Liver (tissue), 9 donors: ENCODE results near the gene PRKCH. TPM values are rescaled to one million over a fixed set of nuclear protein-coding genes. Genes with fewer than 3 reads are reported as not detected.

ENCODE experiments used
- DNase-seq: peaks from one replicate; pipeline ENCODE4 v3.0.0-alpha.2; 2017; ENCODE audit warnings: low spot score
- H3K27ac ChIP-seq, 2 donors: one replicate each; pipeline ENCODE4 v1.7.0; 2013; ENCODE audit warnings: inconsistent platforms in 2 of 2, low read length in 2 of 2, control low read depth in 1 of 2, low read depth in 1 of 2, mild to moderate bottlenecking in 1 of 2
- H3K27me3 ChIP-seq, 4 donors: one replicate each; pipeline versions ENCODE4 v1.6.1 to v1.7.0; 2013; ENCODE audit warnings: low read length in 3 of 4, inconsistent platforms in 1 of 4, mild to moderate bottlenecking in 1 of 4, moderate library complexity in 1 of 4; ENCODE audit not compliant: control insufficient read depth in 4 of 4, insufficient read depth in 4 of 4
- H3K36me3 ChIP-seq, 4 donors: one replicate each; pipeline versions ENCODE4 v1.6.1 to v1.7.0; 2013; ENCODE audit warnings: low read length in 3 of 4, mild to moderate bottlenecking in 3 of 4, low read depth in 1 of 4, moderate library complexity in 1 of 4; ENCODE audit not compliant: control insufficient read depth in 4 of 4, insufficient read depth in 3 of 4
- H3K4me1 ChIP-seq, 4 donors: one replicate each; pipeline versions ENCODE4 v1.6.1 to v1.7.0; 2013; ENCODE audit warnings: low read length in 3 of 4, mild to moderate bottlenecking in 3 of 4, moderate library complexity in 1 of 4; ENCODE audit not compliant: control insufficient read depth in 4 of 4, insufficient read depth in 4 of 4
- H3K4me3 ChIP-seq, 3 donors: one replicate each; pipeline versions ENCODE4 v1.6.1 to v1.7.0; 2013; ENCODE audit warnings: low read length in 3 of 3, control low read depth in 1 of 3, low read depth in 1 of 3, mild to moderate bottlenecking in 1 of 3
- H3K9ac ChIP-seq, 2 donors: one replicate each; pipeline ENCODE4 v1.7.0; 2013; ENCODE audit warnings: low read length in 2 of 2, mild to moderate bottlenecking in 2 of 2, moderate library complexity in 2 of 2, control low read depth in 1 of 2, low read depth in 1 of 2
- H3K9me3 ChIP-seq, 4 donors: one replicate each; pipeline versions ENCODE4 v1.6.1 to v1.7.0; 2013; ENCODE audit warnings: low read length in 3 of 4; ENCODE audit not compliant: control insufficient read depth in 4 of 4
- EGR1 ChIP-seq, 2 donors: IDR thresholded peaks; 2 replicates each; pipeline ENCODE4 v1.6.1; 2016 to 2018; ENCODE audit warnings: antibody characterized with exemption in 2 of 2, low read depth in 2 of 2
- FOXA2 ChIP-seq: IDR thresholded peaks from 2 replicates; pipeline ENCODE4 v1.6.1; 2016; ENCODE audit warnings: antibody characterized with exemption
- GABPA ChIP-seq, 2 donors: IDR thresholded peaks in 1 of 2; conservative IDR thresholded peaks in 1 of 2; 2 replicates each; pipeline ENCODE4 v1.6.1; 2016; ENCODE audit warnings: antibody characterized with exemption in 2 of 2, mild to moderate bottlenecking in 1 of 2, moderate library complexity in 1 of 2
- HNF4A ChIP-seq, 2 donors: conservative IDR thresholded peaks; 2 replicates each; pipeline ENCODE4 v1.6.1; 2016; ENCODE audit warnings: antibody characterized with exemption in 2 of 2, mild to moderate bottlenecking in 2 of 2
- HNF4G ChIP-seq: IDR thresholded peaks from 2 replicates; pipeline ENCODE4 v1.6.1; 2016; ENCODE audit warnings: antibody characterized with exemption
- JUND ChIP-seq, 2 donors: IDR thresholded peaks; 2 replicates each; pipeline ENCODE4 v1.6.1; 2016; ENCODE audit warnings: antibody characterized with exemption in 2 of 2
- NR2F2 ChIP-seq: IDR thresholded peaks from 2 replicates; pipeline ENCODE4 v1.6.1; 2016; ENCODE audit warnings: antibody characterized with exemption
- RAD21 ChIP-seq, 2 donors: IDR thresholded peaks; 2 replicates each; pipeline ENCODE4 v1.6.1; 2016; ENCODE audit warnings: antibody characterized with exemption in 2 of 2, mild to moderate bottlenecking in 2 of 2
- RXRA ChIP-seq, 2 donors: IDR thresholded peaks; 2 replicates each; pipeline ENCODE4 v1.6.1; 2017 to 2018; ENCODE audit warnings: antibody characterized with exemption in 2 of 2, mild to moderate bottlenecking in 1 of 2
- SP1 ChIP-seq: IDR thresholded peaks from 2 replicates; pipeline ENCODE4 v1.6.1; 2018; ENCODE audit warnings: antibody characterized with exemption, mild to moderate bottlenecking
- TAF1 ChIP-seq: conservative IDR thresholded peaks from 2 replicates; pipeline ENCODE4 v1.6.1; 2016; ENCODE audit warnings: antibody characterized with exemption, mild to moderate bottlenecking
- YY1 ChIP-seq: IDR thresholded peaks from 2 replicates; pipeline ENCODE4 v1.6.1; 2016; ENCODE audit warnings: antibody characterized with exemption, mild to moderate bottlenecking
- WGBS: extraction: QIAGEN DNeasy Blood & Tissue Kit; methylation state at CpG from one replicate; pipeline ENCODE4 v1.1.7; 2013; 5-methylcytosine and 5-hydroxymethylcytosine counted together
- polyA plus RNA-seq, 2 donors: library from polyadenylated mRNA; stranded (reverse) in 1 of 2; unstranded in 1 of 2; fragments of 200-250 nt in 1 of 2; fragments of >200 nt in 1 of 2; fragmentation: Nextera tagmentation in 1 of 2; extraction: Ambion mirVana in 1 of 2; gene quantifications; one replicate each; pipeline versions ENCODE4 v1.2.1 to v1.2.3, GENCODE V29; 2013 to 2015
- total RNA-seq, 2 donors: library from RNA; depleted of rRNA; stranded (reverse); fragments of >200 nt; gene quantifications; one replicate each; pipeline ENCODE4 v1.2.3, GENCODE V29; 2014
- TF ChIP-seq, protein P1 (sequence below): fragments of 150-350 bp; IDR thresholded peaks from 2 replicates; pipeline ENCODE4 v1.5.1; 2017; ENCODE audit warnings: improper control_type of control experiment, low read depth, low read length; ENCODE audit not compliant: missing input control
- TF ChIP-seq, protein P2 (sequence below): IDR thresholded peaks from 2 replicates; pipeline ENCODE4 v1.6.1; 2016; ENCODE audit warnings: antibody characterized with exemption
- TF ChIP-seq, protein P3 (sequence below): IDR thresholded peaks from 2 replicates; pipeline ENCODE4 v1.6.1; 2016; ENCODE audit warnings: antibody characterized with exemption
- TF ChIP-seq, protein P4 (sequence below): IDR thresholded peaks from 2 replicates; pipeline ENCODE4 v1.6.1; 2016; ENCODE audit warnings: antibody characterized with exemption, mild to moderate bottlenecking
- TF ChIP-seq, protein P5 (sequence below): IDR thresholded peaks from 2 replicates; pipeline ENCODE4 v1.6.1; 2016; ENCODE audit warnings: antibody characterized with exemption
- donor health status: healthy.
- donor health status: healthy.
- donor health status: healthy.
- donor health status: healthy.
- donor health status: healthy.

Gene PRKCH
- total and polyA plus RNA-seq, 4 donors = 3.9 to 13.7 (median 7.0) TPM

DNA sequence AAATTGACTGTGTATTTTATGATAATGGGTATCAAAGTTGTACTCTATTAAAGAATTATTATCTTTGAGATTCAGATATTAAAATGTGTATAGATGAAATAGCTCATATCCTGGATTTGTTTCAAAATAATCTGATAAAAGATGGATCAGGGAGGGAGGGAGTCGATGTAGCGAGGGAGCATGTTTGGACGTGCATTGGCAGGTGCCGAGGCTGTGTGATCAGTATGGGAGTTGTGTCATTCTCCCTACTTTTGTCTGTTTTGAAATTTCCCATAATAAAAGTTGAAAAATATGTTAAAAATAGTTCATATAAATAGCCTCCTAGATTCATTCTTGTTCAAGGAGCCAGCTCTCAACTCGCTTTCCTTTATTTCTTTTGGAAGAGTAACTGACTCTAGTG, 202.4 kb downstream of the PRKCH start:
- no peak for DNase-seq
- no peaks in the 10 kb centered on the region for H3K36me3 ChIP-seq
- H3K4me3 ChIP-seq = no peak overlapping the region
- TF ChIP-seq, protein P1, sequence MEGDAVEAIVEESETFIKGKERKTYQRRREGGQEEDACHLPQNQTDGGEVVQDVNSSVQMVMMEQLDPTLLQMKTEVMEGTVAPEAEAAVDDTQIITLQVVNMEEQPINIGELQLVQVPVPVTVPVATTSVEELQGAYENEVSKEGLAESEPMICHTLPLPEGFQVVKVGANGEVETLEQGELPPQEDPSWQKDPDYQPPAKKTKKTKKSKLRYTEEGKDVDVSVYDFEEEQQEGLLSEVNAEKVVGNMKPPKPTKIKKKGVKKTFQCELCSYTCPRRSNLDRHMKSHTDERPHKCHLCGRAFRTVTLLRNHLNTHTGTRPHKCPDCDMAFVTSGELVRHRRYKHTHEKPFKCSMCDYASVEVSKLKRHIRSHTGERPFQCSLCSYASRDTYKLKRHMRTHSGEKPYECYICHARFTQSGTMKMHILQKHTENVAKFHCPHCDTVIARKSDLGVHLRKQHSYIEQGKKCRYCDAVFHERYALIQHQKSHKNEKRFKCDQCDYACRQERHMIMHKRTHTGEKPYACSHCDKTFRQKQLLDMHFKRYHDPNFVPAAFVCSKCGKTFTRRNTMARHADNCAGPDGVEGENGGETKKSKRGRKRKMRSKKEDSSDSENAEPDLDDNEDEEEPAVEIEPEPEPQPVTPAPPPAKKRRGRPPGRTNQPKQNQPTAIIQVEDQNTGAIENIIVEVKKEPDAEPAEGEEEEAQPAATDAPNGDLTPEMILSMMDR = no peak
- TF ChIP-seq YY1 (no peak), EGR1 (IDR thresholded peaks at IDR 0.05; ENCODE audit: low read depth in 2 of 2) (no peak)
- H3K4me1 ChIP-seq = peaks cover 14 to 37% (median 25%) of the 10 kb centered on the region in 4 donors
- no peaks in the 10 kb centered on the region for H3K9me3 ChIP-seq
- no peak overlapping the region for H3K9ac ChIP-seq
- H3K27ac ChIP-seq = peak overlapping the region; percentile 9 to 11
- no peaks in the 10 kb centered on the region for H3K27me3 ChIP-seq
- 88% methylated on average over 5 of the region's 5 CpGs for WGBS

DNA sequence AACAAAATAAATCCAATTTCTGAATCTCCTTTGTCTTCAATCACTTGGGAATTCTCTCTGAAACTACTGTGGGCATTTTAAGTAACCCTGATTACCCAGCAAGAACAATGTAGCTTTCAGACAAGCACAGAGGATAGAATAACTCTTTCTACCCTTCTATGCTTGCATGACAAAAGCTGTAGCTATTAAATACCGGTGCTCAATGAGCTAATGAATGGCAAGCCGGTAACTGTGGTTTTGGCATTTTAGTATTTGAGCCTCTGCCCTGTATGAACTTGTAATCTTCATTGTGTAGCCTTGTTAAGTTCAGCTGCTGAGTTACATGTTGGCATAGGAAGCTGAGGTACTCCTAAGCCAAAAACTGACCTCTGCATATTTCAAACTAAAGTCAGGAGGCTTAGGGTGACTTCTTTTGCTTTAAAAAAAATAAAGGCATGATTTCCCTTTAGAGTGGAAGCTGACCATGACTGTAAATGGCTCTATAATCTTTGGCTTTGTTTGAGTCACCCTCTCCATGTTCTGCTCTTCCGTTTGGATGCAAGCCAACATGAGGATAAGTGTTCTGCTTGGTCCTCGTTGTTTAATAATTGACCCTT, 202.9 kb downstream of the PRKCH start:
- Histone ChIP-seq H3K4me3 (no peak overlapping the region), H3K9me3 (no peaks in the 10 kb centered on the region), H3K4me1 (peaks cover 14 to 37% (median 25%) of the 10 kb centered on the region in 4 donors), H3K27ac (peak overlapping the region; percentile 53 to 82), H3K27me3 (no peaks in the 10 kb centered on the region), H3K9ac (no peak overlapping the region), H3K36me3 (no peaks in the 10 kb centered on the region)
- peak in 1 of 2 donors; percentile 36 for TF ChIP-seq RXRA (IDR thresholded peaks at IDR 0.05)
- TF ChIP-seq, protein P2, sequence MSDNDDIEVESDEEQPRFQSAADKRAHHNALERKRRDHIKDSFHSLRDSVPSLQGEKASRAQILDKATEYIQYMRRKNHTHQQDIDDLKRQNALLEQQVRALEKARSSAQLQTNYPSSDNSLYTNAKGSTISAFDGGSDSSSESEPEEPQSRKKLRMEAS = peak; percentile 39
- TF ChIP-seq SP1 = no peak
- TF ChIP-seq NR2F2 = peak; percentile 51
- TF ChIP-seq HNF4A (conservative IDR thresholded peaks at IDR 0.05) = no peak
- TF ChIP-seq YY1 = peak; percentile 38
- 22% methylated on average over 4 of the region's 4 CpGs for WGBS
- no peak for DNase-seq

DNA sequence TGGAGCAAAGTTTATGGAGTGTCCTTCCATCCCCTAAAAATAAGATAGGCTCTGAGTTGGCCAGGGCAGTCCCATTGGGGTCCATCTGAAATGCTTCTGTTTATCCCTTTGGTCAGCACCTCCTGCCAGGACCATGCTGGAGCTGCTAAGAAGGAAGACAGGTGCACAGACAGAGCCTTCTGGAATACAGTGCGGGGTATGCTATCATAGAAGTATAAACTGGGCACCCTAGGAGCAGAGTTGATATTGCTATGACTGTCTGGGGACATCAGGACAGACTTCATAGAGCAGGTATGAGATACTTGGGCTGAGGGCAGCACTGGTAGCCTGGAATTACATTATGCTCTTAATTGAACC, 203.5 kb downstream of the PRKCH start:
- Histone ChIP-seq H3K4me3 (no peak overlapping the region), H3K9ac (peak overlapping the region in 1 of 2 donors; percentile 35), H3K36me3 (no peaks in the 10 kb centered on the region), H3K9me3 (no peaks in the 10 kb centered on the region), H3K4me1 (peaks cover 14 to 37% (median 25%) of the 10 kb centered on the region in 4 donors), H3K27me3 (no peaks in the 10 kb centered on the region), H3K27ac (peak overlapping the region; percentile 53 to 82)
- DNase-seq = no peak
- 97% methylated on average over 1 of the region's 1 CpG for WGBS
- TF ChIP-seq, protein P3, sequence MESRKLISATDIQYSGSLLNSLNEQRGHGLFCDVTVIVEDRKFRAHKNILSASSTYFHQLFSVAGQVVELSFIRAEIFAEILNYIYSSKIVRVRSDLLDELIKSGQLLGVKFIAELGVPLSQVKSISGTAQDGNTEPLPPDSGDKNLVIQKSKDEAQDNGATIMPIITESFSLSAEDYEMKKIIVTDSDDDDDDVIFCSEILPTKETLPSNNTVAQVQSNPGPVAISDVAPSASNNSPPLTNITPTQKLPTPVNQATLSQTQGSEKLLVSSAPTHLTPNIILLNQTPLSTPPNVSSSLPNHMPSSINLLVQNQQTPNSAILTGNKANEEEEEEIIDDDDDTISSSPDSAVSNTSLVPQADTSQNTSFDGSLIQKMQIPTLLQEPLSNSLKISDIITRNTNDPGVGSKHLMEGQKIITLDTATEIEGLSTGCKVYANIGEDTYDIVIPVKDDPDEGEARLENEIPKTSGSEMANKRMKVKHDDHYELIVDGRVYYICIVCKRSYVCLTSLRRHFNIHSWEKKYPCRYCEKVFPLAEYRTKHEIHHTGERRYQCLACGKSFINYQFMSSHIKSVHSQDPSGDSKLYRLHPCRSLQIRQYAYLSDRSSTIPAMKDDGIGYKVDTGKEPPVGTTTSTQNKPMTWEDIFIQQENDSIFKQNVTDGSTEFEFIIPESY = no peak
- no peak for TF ChIP-seq TAF1
- TF ChIP-seq RAD21 (IDR thresholded peaks at IDR 0.05) = no peak
- TF ChIP-seq SP1 = no peak
- TF ChIP-seq HNF4G = no peak
- TF ChIP-seq, protein P4, sequence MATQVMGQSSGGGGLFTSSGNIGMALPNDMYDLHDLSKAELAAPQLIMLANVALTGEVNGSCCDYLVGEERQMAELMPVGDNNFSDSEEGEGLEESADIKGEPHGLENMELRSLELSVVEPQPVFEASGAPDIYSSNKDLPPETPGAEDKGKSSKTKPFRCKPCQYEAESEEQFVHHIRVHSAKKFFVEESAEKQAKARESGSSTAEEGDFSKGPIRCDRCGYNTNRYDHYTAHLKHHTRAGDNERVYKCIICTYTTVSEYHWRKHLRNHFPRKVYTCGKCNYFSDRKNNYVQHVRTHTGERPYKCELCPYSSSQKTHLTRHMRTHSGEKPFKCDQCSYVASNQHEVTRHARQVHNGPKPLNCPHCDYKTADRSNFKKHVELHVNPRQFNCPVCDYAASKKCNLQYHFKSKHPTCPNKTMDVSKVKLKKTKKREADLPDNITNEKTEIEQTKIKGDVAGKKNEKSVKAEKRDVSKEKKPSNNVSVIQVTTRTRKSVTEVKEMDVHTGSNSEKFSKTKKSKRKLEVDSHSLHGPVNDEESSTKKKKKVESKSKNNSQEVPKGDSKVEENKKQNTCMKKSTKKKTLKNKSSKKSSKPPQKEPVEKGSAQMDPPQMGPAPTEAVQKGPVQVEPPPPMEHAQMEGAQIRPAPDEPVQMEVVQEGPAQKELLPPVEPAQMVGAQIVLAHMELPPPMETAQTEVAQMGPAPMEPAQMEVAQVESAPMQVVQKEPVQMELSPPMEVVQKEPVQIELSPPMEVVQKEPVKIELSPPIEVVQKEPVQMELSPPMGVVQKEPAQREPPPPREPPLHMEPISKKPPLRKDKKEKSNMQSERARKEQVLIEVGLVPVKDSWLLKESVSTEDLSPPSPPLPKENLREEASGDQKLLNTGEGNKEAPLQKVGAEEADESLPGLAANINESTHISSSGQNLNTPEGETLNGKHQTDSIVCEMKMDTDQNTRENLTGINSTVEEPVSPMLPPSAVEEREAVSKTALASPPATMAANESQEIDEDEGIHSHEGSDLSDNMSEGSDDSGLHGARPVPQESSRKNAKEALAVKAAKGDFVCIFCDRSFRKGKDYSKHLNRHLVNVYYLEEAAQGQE = no peak
- no peak for TF ChIP-seq HNF4A (conservative IDR thresholded peaks at IDR 0.05)
- TF ChIP-seq FOXA2 = no peak
- TF ChIP-seq, protein P5, sequence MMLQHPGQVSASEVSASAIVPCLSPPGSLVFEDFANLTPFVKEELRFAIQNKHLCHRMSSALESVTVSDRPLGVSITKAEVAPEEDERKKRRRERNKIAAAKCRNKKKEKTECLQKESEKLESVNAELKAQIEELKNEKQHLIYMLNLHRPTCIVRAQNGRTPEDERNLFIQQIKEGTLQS = no peak
- TF ChIP-seq YY1 = no peak
- TF ChIP-seq, protein P1 = no peak
- no peak for TF ChIP-seq JUND (IDR thresholded peaks at IDR 0.05)
- TF ChIP-seq, protein P2 = no peak
- TF ChIP-seq GABPA (IDR thresholded peaks at IDR 0.05 in 1 of 2, conservative IDR thresholded peaks at IDR 0.05 in 1 of 2) = no peak
